Stimulated activated CD4-positive, alpha-beta T cell treated with anti-CD3 and anti-CD28 coated beads, Interleukin-2, amount 100 ng/mL, for 24 hours (primary cell): ENCODE measurements around the gene SPIN2B.

ENCODE experiments used
- DNase-seq, 2 donors: peaks; one replicate each; pipeline ENCODE4 v3.0.0-alpha.2; 2020

The SPIN2B gene

GRCh38 chrX:57070185-57070984, 51.0 kb downstream of the SPIN2B start:
- DNase-seq: no peak
